Kidney tubule cell (primary cell): ENCODE measurements around the gene MAP3K5.
A peak's percentile ranks its signal among the peaks of the same experiment; 100 is the strongest.

Source experiments
- DNase-seq: peaks from one replicate; pipeline ENCODE4 v3.0.0-alpha.2; 2018; ENCODE audit warnings: low spot score

Gene MAP3K5

DNA sequence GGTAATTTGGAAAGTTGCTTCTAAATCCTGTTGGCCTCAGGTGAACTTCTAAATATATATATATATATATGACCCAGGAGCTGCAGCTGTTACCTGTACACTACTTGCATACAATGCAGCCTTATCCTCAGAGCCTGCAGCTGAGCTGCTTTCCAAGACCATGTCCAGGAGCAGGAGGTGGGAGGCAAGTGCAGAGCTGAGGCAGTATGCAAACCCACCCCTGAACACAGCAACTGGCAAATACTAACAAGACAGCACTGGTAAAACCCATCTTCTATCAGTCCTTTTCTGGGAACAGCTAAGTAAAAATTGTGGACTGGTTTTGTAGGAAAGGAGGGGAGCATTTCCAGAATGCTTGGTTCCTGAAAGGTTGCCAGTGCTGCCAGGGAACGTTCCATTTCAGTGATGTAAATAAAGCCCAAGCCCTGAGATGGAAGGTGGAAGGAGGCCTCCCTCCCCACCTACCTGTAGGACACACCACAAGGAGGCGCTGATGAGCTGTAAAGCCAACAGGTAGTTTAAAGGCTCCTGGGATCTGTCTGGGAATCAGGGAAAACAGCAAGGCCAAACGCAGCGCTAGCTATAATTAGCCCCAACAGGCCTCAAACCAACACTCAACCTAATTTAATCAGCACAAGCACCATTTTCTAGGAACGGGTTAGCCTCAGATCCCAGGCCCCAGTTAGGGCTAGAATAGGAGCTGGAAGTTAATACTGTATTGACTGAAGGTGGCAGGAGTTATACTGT lies 148.3 kb downstream of the MAP3K5 start:
- DNase-seq = peak; percentile 87

DNA sequence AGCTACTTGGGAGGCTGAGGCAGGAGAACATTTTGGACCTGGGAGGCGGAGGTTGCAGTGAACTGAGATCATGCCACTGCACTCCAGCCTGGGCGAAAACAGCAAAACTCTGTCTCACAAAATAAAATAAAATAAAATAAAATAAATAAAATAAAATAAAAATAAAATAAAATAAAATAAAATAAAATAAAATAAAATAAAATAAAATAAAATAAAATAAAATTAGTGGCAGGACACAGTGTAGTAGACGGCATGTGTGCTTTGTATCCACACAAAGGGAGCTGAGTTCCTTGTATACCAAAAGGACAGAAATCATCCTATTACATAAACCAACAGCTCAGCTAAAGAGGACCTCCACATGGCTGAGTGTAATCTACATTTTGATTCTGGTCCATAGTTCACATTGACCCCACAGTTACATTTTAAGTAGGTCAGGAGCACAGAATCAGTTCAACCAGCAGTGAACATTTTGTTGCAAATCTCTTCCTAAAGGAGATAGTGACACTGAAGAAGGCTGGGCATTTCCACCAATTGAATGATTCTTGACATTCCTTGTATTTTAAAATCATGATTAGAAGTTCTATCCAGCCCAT lies 150.3 kb downstream of the MAP3K5 start:
- no peak for DNase-seq

DNA sequence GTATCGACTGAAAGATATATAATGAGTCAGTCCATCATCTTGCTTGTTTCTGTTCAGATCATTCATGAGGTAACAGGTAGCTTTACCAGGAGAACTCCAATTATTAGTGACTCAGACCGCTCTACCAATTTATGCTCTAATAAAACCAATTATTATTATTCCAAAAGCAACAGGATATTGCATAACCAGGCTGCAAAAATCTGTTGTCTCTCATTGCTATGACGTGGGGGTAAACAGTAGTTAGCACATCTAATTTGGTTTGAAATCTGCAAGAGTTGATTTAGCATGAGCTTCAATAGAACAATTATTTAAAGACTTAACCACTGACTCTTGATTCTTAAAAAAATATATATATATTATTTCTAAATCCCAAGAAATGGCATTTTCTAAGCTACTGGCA lies 151.1 kb downstream of the MAP3K5 start:
- no peak for DNase-seq

DNA sequence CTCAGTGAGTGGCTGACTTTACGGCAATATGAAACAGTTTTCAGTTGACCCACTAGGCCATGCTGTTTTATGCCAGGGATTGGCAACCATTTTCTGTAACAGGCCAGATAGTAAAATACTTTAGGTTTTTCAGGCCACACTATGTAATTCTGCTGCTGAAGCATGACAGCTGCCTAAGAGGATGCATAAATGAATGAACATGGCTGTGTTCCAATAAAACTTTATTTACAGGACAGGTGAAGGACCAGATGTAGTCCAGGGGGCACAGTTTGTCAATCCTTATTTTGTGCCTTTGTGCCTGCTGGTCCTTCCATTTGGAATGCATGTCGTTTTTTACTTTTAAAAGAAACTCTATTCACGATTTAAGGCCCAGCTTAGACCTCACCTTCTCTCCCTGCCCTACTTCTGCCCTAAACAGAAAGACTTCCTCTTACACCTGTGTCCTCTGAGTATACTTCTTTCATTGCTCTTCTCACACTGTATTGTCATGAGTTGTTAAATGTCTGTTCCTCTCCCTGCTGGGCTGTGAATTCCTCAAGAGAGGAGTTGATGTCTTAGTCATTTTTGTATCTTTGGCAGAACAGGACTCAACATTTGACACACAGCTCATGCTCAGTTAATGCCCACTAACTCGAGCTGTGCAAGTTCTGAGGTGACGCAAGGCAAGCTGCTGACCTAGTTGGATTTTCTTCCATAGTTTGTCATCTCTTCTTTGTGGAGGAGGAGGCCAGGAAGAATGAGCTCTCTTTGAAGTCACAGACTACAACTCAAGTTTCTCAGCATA lies 152.0 kb downstream of the MAP3K5 start:
- peak; percentile 64 for DNase-seq

DNA sequence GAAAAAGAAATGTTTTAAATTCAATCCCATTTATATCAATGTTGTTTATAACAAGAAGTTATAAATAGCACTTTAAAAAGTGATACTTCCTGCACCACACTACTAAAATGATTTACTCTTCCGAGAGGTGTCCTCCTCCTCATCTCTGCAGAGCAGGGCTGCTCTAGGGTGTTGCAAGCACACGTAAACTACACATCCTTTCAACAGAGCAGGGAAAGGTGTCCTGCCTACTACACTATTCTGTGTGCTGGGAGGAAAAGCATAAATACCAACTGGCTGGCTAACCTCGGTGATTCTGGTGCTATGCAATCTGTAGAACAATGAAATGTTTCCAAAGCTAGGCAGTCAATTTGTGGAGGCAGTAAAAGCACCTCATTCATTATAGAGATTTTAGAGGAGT lies 152.6 kb downstream of the MAP3K5 start:
- no peak for DNase-seq

DNA sequence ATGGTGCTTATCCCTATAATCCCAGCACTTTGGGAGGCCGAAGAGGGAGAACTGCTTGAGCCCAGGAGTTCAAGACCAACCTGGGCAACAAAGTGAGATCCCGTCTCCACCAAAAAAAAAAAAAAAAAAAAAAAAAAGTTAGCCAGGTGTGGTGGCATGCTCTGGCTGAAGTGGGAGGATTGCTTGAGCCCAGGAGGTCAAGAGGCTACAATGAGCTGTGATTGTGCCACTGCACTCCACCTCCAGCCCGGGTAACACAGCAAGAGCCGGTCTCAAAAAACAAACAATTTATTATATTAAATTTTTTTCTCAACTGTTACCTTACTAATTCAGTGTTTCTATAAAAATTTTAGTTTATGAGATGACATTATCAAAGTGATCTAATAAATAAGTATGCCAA lies 156.7 kb downstream of the MAP3K5 start:
- DNase-seq = no peak

DNA sequence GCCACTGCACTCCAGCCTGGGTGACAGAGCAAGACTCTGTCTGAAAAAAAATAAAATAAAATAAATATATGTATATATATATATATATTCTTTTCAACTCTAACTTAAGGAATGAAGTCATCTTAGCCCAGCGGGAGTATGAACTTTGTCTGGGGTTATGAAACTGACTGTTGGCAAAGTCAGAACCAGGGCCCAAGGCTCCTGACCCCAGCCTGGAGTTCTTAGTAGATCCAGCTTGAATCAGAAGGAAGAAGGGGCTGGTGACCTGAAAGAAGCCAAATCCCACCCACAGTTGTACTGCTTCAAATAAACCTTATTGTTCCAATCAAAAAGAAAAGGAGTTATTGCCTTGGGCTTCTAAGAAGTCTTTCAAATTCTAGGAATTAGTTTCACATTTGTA lies 158.9 kb downstream of the MAP3K5 start:
- DNase-seq = no peak

DNA sequence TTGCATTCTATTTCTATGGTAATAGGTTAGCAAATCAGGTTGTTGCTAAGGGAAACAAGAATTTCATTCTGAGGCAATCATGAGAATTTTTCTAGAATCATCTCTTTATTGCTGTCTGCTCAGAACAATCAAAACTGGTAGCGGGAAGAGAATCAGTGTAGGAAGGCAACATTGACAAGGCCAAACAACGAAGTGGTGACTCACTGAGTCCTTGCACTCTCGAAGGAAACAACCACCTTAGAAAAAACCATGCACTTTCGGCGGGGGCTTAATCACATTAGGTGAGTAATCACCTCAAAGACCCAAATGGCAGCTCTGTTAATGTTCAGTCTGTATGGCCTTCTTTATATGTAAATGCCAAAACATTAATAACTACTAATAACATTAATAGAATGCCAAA lies 163.3 kb downstream of the MAP3K5 start:
- DNase-seq = peak; percentile 61

DNA sequence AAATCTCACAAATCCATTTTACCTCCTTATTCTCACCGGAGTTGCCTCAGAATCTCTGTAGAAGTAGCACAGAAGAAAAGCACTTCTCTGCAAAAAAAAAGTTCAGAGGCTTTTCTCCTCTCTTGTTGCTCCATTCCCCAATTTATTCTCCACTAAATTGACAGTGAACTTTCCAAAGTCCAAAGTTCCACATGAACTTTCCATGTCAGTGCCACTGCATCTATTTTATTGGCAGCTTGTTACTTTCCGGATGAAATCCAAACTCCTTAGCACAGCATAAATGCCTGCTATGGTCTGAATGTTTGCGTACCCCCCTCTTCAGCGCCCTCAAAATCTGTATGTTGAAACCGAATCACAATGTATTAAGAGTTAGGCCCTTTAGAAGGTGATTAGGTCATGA lies 165.1 kb downstream of the MAP3K5 start:
- no peak for DNase-seq

DNA sequence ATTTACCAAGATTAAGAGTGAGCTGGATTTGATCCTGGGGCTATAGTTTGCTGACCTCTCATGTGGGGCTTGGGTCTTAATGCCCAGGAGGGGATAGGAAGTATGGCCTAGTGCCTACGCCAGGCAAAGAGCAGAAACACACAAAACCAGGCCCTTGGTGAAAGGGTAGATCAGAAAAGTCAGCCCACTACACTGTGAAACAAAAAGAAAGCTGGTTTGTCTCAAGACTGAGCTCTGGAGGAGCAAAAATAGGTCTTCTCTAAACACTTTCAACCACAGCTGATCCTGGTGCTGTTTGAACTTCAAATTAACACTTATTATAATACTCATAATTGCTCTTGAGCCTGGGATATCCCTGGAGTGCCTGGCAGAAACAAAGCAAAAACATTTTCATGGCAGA lies 167.0 kb downstream of the MAP3K5 start:
- no peak for DNase-seq

DNA sequence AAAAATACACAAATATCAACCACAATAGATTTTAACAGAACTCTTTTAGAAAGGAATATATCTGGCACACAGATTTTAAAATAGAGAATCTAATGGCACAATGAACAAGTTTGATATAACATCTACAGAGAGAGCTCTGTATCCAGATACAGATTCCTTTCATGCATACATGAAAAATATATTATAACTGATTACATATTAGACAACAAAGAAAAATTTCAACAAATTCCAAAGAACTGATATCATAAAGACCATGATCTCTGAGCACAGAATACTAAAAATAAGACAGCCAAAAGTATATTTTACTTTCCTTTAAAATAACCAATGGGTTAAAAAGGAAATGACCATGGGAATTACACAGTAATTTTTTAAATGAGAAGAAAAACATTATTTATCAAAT lies 167.9 kb downstream of the MAP3K5 start:
- no peak for DNase-seq

DNA sequence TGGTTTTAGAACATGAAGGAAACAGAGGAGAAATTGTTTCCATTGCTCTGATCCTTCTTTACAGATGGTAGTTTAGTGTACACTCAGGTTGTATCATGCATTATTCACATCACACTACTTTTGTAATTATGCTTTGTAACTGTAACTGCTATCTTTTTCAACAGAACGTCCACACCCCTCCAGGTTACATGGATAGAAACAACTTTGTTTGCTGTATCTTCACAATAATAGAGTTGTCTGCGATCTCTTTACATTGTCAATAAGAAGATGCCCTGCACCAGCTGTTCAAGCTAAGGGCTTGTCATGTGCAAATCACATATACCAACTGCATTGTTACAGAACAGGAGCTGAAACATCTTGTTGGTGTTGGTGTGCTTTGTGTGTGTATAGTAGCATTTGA lies 174.2 kb downstream of the MAP3K5 start:
- DNase-seq = no peak

DNA sequence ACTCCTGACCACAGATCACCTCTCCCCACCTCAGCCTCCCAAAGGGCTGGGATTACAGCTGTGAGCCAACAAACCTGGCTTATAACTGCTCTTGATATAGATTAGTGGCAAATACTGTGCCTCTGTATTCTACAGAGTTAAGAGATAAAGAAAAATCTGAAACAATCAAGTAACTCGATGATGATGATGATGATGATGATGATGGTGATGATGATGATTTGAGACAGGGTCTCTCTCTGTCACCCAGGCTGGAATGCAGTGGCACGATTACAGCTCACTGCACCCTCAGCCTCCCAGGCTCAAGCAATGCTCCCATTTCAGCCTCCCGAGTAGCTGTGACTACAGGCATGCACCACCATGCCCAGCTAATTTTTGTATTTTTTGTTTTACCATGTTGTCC lies 175.8 kb downstream of the MAP3K5 start:
- DNase-seq = no peak

DNA sequence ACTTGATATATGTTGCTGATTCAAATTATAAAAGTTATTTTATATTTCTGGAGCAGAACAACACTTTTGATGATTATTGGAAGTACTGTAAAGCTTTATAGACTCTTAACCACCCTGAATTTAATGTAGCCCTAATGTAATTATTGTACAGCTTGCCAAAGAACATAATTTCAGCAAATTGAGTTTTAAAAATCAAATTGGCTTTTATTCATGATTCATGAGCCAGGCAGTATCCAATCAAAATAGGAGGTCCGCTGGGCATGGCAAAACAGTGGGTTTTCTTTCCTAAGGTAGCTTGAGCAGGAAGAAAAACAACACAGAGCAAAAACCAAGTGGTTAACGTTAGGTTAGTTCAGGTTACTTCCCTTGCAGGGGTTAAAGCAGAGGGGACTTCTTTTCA lies 177.3 kb downstream of the MAP3K5 start:
- DNase-seq = no peak

DNA sequence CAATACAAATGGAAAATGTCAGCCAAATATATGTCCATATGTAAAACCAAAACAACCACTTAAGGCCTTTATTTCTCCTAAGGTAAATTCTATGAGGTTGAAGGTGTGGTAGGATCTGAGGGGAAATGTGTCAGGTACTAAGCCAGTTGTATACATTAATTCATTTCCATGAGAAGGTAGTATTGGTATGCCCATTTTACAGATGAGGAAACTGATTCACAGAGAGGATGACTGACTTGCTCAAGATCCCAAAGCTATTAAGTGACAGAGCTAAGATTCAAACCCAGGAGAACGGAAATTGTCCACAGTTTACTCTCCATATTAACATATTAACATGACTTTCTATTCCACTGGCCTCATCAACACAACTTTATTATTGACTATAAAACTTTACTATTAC lies 177.9 kb downstream of the MAP3K5 start:
- no peak for DNase-seq

DNA sequence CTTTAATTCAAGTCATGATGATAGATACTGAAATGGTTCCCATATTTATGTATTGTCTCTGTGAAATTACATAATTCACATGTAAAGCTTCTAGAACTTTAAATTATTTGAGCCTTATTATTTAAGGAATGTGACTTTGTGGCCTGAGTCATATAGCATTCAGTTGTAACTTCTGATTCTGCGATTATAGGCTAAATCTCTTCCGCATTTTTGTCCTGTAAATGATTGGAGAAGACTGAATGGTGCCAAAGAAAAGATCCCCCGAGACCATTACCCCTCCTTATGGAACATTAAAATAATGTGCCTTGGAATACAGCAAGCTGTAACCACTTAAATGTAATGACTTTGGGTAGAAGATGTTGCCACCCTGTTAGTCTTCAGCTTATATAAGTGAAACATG lies 178.8 kb downstream of the MAP3K5 start:
- peak; percentile 75 for DNase-seq

DNA sequence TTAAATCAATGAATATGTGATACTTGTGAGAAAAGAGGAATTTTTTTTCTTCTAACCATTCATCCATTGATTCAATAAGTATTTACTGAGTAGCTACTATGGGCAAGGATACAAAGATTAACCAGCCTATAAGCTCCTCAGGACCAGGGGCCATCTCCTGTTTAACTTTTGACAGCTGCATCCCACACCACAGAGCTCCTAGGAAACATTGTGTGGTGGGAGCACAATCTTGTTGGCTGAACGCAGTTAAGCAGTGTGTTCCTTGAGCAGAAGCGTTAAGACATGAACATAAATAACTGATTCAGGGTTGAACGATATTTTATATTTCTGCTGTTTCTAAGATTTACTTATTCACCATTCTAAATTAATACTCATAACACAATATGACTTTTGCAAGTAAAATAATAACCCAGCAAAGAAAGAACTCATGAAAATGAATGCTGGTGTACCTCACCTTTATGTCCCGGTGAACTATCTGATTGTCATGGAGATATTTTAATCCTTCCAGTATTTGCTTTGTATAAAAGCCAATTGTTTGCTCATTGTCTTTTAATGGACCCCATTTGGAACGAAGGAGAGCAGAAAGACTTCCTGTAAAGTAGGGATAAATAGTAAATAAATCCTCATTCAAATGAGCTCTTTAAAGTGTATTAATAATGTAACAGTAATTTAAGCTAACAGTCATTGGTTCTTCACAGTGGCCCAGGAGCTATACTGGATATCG lies 179.4 kb downstream of the MAP3K5 start:
- DNase-seq = no peak

DNA sequence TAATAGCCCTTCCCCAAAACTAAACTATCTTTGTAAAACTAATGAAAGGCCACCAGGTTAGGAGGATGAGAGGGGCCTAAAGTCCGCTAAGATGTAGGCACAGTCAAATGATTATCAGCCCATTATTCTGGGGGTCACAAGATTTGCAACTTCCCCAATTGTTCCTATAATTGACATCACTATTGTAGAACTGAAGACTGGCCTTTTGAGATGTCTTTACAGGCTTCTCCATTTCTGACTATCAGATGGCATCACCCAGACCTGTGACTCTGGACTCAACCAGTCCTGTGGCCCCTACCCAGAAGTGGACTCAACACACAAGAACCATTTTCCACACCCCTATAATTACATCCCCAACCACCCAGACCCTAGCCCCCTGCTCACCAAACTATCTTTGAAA lies 180.5 kb downstream of the MAP3K5 start:
- DNase-seq = no peak

DNA sequence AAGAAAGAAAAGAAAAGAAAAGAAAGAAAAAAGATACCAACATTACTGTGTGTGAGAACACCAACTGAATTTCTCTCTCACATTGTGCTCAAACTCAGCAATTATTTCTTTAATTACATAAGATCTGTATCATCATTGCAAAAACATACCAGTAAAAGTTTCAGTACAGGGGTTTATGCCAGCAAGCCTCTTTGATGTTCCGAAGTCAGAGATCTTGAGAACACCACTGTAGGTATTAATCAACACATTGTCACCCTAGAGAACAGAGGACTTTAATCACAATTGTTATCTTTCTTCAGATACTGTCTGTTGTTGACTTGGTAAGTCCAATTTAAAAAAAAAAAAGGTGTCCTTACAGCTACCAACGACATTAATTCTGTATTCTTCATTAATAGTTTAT lies 181.1 kb downstream of the MAP3K5 start:
- DNase-seq = no peak

DNA sequence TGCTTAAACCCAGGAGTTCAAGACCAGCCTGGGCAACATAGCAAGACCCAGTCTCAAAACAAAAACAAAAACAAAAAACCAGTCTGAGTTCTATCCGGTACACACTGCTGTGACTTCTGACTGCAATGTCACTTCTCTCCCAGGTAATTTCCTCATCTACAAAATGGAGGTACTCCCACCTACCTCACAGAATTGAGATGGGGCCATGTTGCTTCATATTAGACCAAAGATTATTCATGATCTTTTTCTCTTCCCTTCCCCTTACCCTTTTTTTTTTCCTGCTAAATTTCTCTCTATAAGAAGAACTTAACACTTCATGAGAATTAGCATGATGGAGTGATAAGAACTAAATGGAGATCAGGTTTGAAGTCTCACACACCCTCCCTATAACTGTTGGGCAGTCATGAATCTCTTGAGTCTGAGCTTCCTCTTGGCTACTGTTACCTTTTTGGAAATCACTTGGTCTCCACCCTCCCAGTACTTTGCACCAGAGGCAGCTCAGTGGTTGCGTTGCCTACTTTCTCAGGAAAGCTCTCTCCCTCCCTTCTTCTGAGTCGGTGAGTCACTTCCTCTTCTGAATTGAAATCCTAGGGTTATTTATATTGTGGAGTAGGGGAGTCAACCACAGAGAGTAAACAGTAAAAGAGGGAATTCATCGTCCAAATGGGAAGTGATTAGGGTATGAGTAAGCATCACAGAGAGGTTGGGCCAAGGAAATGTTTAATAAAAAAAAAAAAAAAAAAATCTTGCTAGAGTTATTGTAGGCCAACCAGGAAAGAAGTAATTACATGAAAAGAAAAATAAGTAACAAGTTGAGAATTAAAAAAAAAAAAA lies 182.2 kb downstream of the MAP3K5 start:
- DNase-seq = peak; percentile 99

DNA sequence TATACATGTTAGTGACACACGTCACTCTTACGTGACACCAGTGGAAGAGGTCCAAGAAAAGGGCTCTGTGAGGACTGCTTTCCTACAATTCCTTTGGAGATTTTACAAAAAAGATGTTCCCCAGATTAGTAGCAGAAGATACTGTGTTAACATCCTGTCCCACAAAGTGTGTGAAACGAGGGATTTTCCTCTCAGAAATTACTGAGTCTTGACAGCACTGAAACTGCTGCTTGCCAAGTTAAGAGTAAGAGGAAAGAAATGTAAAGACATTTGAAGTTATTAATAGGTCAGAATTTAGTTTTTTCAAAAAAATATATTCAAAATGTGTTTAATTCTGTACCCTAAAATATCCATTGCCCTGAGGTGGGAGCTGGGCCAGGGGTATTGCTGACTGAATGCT lies 183.3 kb downstream of the MAP3K5 start:
- peak; percentile 61 for DNase-seq
